Duodenal mucosa (tissue), 2 donors: ENCODE data around the gene DNAAF8.
A peak's percentile ranks its signal among the peaks of the same experiment; 100 is the strongest.

ENCODE experiments used
- H3K27ac ChIP-seq: one replicate; pipeline ENCODE4 v1.7.0; 2013; ENCODE audit warnings: low read depth, low read length
- H3K27me3 ChIP-seq, 2 donors: one replicate each; pipeline ENCODE4 v1.7.0; 2013; ENCODE audit warnings: low read length in 2 of 2, control low read depth in 1 of 2; ENCODE audit not compliant: insufficient read depth in 2 of 2, control insufficient read depth in 1 of 2
- H3K36me3 ChIP-seq, 2 donors: one replicate each; pipeline ENCODE4 v1.7.0; 2013; ENCODE audit warnings: low read length in 2 of 2, control low read depth in 1 of 2; ENCODE audit not compliant: insufficient read depth in 2 of 2, control insufficient read depth in 1 of 2
- H3K4me1 ChIP-seq, 2 donors: one replicate each; pipeline ENCODE4 v1.7.0; 2013; ENCODE audit warnings: low read length in 2 of 2, control low read depth in 1 of 2; ENCODE audit not compliant: insufficient read depth in 2 of 2, control insufficient read depth in 1 of 2
- H3K4me3 ChIP-seq, 2 donors: one replicate each; pipeline ENCODE4 v1.7.0; 2013; ENCODE audit warnings: low read length in 2 of 2, low read depth in 1 of 2
- H3K9ac ChIP-seq, 2 donors: one replicate each; pipeline ENCODE4 v1.7.0; 2013; ENCODE audit warnings: low read length in 2 of 2, low read depth in 1 of 2
- H3K9me3 ChIP-seq, 2 donors: one replicate each; pipeline ENCODE4 v1.7.0; 2013; ENCODE audit warnings: low read length in 2 of 2, control low read depth in 1 of 2; ENCODE audit not compliant: control insufficient read depth in 1 of 2

Gene DNAAF8

DNA sequence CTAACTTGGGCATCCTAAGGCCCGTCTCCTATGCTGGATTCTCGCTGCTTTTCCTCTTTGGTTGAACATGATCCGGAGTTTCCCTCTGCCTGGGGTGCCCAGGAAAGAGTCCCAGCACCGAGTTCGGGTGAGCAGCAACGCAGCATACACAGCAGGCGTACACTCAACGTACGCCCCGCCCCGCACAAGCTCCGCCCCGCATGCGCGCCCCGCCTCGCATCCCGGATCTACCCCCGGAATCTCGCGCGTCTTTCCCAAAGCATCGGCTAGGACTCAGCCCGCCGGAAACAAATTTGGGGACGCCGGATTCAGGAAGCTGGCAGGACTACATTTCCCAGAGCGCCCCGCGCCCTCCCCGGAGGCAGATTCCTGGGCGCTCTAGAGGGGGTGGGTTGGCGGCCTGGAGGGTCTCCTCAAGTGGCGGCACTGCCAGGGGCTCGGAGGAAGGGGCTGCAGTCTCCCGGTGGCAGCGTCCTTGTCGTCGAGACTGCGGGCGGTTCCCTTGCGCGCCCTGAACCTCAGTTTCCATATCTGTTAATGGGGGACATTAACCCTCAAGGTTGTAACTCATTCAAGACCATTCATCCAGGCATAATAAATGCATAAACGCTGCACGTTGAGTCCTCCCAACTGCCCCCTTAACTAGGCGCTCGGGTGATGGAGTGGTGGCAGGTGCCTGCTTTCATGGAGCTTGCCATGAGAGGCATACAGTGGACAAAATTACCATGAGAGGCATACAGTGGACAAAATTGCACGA lies 34.4 kb downstream of the DNAAF8 start:
- Histone ChIP-seq H3K4me3 (peak overlapping the region; percentile 88 to 95), H3K27me3 (no peaks in the 10 kb centered on the region), H3K36me3 (peaks cover 0 to 12% of the 10 kb centered on the region in 2 donors), H3K27ac (peak overlapping the region; percentile 85), H3K4me1 (peaks cover 20 to 33% of the 10 kb centered on the region in 2 donors), H3K9ac (peak overlapping the region; percentile 71 to 91), H3K9me3 (no peaks in the 10 kb centered on the region)

- Histone ChIP-seq H3K9me3 (no peaks in the 10 kb centered on the region), H3K9ac (peak overlapping the region; percentile 71 to 91), H3K27me3 (no peaks in the 10 kb centered on the region), H3K36me3 (peaks cover 0 to 7% of the 10 kb centered on the region in 2 donors), H3K4me1 (peaks cover 20 to 33% of the 10 kb centered on the region in 2 donors), H3K27ac (no peak overlapping the region), H3K4me3 (peak overlapping the region; percentile 88 to 95)
These were observed 34.9 kb downstream of the DNAAF8 start for GRCh38 chr16:4769306-4769638.

DNA sequence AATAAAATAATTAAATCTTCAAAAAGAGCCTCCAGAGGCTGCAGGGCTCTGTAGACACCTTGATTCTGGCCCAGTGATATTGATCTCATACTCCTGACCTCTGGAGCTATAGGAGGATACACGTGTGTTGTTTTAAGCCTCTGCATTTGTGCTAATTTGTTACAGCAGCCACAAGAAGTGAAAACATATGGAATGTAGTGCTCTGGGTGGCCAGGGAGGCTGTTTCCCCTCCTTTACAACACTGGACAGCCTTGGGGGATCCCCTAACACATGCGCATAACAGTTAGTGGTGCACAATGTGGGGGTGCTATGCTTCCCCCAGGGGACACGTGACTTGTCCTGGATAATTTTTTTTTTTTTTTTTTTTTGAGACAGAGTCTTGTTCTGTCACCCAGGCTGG lies 37.3 kb downstream of the DNAAF8 start:
- no peaks in the 10 kb centered on the region for H3K27me3 ChIP-seq
- H3K4me3 ChIP-seq, result no peak overlapping the region
- H3K9ac ChIP-seq, result no peak overlapping the region
- peaks cover 10 to 17% of the 10 kb centered on the region in 2 donors for H3K4me1 ChIP-seq
- H3K27ac ChIP-seq, result no peak overlapping the region
- H3K36me3 ChIP-seq, result no peaks in the 10 kb centered on the region
- no peaks in the 10 kb centered on the region for H3K9me3 ChIP-seq

GRCh38 chr16:4772351-4772750 lies 38.0 kb downstream of the DNAAF8 start:
- H3K4me1 ChIP-seq, result peaks cover 10 to 17% of the 10 kb centered on the region in 2 donors
- H3K36me3 ChIP-seq, result no peaks in the 10 kb centered on the region
- H3K9ac ChIP-seq, result no peak overlapping the region
- no peak overlapping the region for H3K4me3 ChIP-seq
- no peaks in the 10 kb centered on the region for H3K27me3 ChIP-seq
- H3K27ac ChIP-seq, result no peak overlapping the region
- H3K9me3 ChIP-seq, result no peaks in the 10 kb centered on the region

- no peaks in the 10 kb centered on the region for H3K36me3 ChIP-seq
- no peaks in the 10 kb centered on the region for H3K27me3 ChIP-seq
- no peak overlapping the region for H3K4me3 ChIP-seq
- no peaks in the 10 kb centered on the region for H3K4me1 ChIP-seq
- H3K9ac ChIP-seq, result no peak overlapping the region
- no peak overlapping the region for H3K27ac ChIP-seq
- H3K9me3 ChIP-seq, result no peaks in the 10 kb centered on the region
These were observed 40.7 kb downstream of the DNAAF8 start for GRCh38 chr16:4775005-4775404.

DNA sequence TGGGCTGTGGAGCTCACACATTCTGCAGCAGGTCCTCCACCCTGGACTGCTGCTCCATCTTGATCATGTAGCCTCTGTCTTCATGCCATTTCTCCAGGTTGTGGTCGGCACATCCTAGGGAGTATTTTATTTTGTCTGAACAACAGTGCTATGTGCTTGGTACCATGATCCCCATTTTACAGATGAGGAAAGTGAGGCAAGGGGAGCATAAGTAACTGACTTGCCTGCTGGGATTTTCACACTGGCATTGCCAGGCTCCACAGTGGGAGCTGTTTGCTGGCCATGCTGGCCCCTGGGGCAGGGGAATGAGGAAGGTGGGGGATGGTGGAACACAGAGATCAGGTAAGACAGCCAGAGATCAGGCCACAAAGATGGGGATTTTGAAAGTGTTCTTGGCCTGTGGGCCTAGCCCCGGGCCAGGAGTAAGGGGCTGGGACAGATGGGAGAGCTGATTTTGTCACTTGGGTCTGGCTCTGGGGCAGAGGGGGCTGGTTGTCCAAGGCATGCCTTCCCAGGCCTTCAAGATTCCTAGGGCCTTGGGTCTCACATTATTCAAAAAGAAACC lies 41.9 kb downstream of the DNAAF8 start:
- no peaks in the 10 kb centered on the region for H3K27me3 ChIP-seq
- H3K36me3 ChIP-seq, result no peaks in the 10 kb centered on the region
- no peak overlapping the region for H3K4me3 ChIP-seq
- no peaks in the 10 kb centered on the region for H3K4me1 ChIP-seq
- H3K27ac ChIP-seq, result no peak overlapping the region
- H3K9me3 ChIP-seq, result no peaks in the 10 kb centered on the region
- no peak overlapping the region for H3K9ac ChIP-seq

DNA sequence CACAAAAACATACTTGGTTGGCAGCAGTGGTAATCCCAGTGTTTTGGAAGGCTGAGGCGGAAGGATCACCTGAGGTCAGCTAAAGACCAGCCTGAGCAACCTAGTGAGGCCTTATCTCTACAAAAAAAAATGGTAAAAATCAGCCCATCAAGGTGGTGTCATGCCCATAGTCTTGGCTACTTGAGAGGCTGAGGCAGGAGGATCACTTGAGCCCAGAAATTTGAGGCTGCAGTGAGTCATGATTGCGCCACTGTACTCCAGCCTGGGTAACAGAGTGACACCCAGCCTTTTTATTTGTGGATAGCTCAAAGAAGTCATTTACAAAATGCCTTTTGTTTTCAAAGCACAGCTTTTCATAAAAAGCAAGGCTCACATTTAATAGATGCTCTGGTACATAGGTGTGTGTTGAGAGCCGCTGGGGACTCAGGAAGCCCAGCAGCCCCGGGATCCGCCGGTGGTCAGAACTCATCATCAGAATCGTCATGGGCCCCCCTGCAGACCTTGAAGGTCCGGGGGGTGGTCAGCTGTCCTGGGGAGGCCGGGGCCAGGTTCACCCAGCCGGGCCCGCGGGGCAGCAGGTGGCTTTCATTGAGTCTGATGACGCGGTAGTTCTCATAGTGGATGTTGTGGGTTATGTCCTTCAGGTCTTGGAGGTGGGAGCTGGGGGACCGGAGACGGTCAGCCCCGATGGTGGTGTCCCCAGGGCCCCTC lies 43.2 kb downstream of the DNAAF8 start:
- Histone ChIP-seq H3K27me3 (no peaks in the 10 kb centered on the region), H3K9me3 (no peaks in the 10 kb centered on the region)

DNA sequence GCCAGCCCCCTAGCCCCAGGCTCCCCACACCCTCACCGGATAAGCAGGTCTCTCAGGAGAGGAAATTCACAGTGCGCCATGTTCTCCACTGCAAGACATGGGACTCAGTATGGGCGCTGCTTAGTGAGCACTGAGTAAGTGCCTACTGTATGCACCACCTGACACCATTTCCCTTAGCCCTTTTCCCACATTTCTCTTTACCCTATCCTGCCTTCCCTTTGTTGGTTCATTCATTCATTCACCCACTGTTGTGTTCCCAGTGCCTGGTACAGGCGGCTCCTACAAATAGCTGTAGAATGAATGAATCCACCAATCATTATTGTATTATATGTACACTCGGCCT lies 43.7 kb downstream of the DNAAF8 start:
- Histone ChIP-seq H3K36me3 (no peaks in the 10 kb centered on the region), H3K27me3 (no peaks in the 10 kb centered on the region), H3K4me1 (no peaks in the 10 kb centered on the region), H3K9me3 (no peaks in the 10 kb centered on the region), H3K27ac (no peak overlapping the region), H3K9ac (no peak overlapping the region), H3K4me3 (no peak overlapping the region)

More for the DNA sequence above, 43.2 kb downstream of the DNAAF8 start:
- Histone ChIP-seq H3K9ac (no peak overlapping the region), H3K27ac (no peak overlapping the region), H3K4me1 (no peaks in the 10 kb centered on the region), H3K36me3 (no peaks in the 10 kb centered on the region), H3K4me3 (no peak overlapping the region)

GRCh38 chr16:4780235-4780634 lies 45.9 kb downstream of the DNAAF8 start:
- no peak overlapping the region for H3K4me3 ChIP-seq
- no peak overlapping the region for H3K27ac ChIP-seq
- no peaks in the 10 kb centered on the region for H3K9me3 ChIP-seq
- H3K36me3 ChIP-seq, result no peaks in the 10 kb centered on the region
- H3K4me1 ChIP-seq, result no peaks in the 10 kb centered on the region
- H3K9ac ChIP-seq, result no peak overlapping the region
- H3K27me3 ChIP-seq, result no peaks in the 10 kb centered on the region

GRCh38 chr16:4783251-4783950 lies 49.1 kb downstream of the DNAAF8 start:
- no peaks in the 10 kb centered on the region for H3K9me3 ChIP-seq
- no peak overlapping the region for H3K4me3 ChIP-seq
- no peaks in the 10 kb centered on the region for H3K36me3 ChIP-seq
- no peak overlapping the region for H3K27ac ChIP-seq
- peaks cover 4 to 7% of the 10 kb centered on the region in 2 donors for H3K4me1 ChIP-seq
- H3K9ac ChIP-seq, result no peak overlapping the region
- H3K27me3 ChIP-seq, result no peaks in the 10 kb centered on the region
